ENCODE data around the gene NAT9.

Gene NAT9

GRCh38 chr17:74805591-74805991 is 29.4 kb upstream of the NAT9 start:
- no peak for DNase-seq

DNA sequence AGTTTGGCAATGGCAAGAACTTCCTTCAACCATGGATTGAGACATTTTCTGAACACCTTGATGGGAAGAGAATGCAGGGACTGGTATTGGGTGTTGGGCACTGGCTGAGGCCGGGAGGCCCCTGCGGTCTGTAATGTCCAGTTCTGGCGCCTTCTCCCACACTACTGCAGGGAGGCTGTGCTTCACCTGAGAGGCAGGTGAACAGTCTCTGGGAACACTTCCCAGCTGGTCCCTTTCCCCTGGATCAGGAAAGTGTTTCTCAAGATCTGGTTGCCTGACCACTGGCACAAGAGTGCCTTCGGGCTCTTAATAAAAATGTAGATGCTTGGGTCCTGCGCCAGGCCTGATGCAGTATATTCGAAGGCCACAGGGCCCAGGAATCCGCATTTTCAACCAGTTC is 28.5 kb upstream of the NAT9 start:
- DNase-seq, result no peak

GRCh38 chr17:74803971-74804370 is 27.8 kb upstream of the NAT9 start:
- DNase-seq, result no peak

DNA sequence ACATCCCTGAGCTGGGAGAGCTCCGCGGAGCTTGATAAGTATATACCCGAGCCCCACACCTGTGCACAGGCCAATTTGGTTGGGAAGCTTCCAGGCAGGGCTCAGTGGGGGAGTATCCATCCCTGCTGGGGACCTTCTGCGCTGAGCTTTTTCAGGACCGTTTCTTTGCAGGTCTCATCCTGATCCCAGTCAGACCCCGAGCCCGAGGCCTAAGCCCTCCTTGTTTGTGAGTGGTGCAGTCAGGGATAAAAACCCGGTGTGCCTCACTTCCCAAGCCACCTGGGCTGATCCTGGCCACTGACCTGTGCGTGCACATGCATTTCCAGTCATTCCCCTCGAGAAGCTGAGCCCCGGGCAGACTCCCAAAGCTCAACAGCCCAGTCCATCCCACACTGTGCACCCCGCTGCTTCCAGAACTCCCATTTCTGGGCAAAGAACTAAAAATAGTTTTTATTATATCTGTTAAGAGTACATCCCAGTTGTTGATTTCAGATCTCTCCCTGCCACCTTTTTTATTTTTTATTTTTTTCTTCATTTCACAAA is 27.3 kb upstream of the NAT9 start:
- DNase-seq, result no peak

GRCh38 chr17:74801896-74802295 is 25.8 kb upstream of the NAT9 start:
- no peak for DNase-seq

- DNase-seq, result no peak
These were observed 24.4 kb upstream of the NAT9 start for GRCh38 chr17:74800531-74800930.

- DNase-seq, result no peak
These were observed 23.0 kb upstream of the NAT9 start for GRCh38 chr17:74799097-74799496.

GRCh38 chr17:74798239-74798707 is 22.1 kb upstream of the NAT9 start:
- DNase-seq, result no peak

- DNase-seq, result no peak
These were observed 21.7 kb upstream of the NAT9 start for GRCh38 chr17:74797824-74798223.

GRCh38 chr17:74796866-74797265 is 20.7 kb upstream of the NAT9 start:
- DNase-seq, result no peak

- no peak for DNase-seq
These were observed 20.1 kb upstream of the NAT9 start for GRCh38 chr17:74796211-74796610.

GRCh38 chr17:74795327-74796020 is 19.3 kb upstream of the NAT9 start:
- no peak for DNase-seq

GRCh38 chr17:74792586-74793105 is 16.5 kb upstream of the NAT9 start:
- no peak for DNase-seq

DNA sequence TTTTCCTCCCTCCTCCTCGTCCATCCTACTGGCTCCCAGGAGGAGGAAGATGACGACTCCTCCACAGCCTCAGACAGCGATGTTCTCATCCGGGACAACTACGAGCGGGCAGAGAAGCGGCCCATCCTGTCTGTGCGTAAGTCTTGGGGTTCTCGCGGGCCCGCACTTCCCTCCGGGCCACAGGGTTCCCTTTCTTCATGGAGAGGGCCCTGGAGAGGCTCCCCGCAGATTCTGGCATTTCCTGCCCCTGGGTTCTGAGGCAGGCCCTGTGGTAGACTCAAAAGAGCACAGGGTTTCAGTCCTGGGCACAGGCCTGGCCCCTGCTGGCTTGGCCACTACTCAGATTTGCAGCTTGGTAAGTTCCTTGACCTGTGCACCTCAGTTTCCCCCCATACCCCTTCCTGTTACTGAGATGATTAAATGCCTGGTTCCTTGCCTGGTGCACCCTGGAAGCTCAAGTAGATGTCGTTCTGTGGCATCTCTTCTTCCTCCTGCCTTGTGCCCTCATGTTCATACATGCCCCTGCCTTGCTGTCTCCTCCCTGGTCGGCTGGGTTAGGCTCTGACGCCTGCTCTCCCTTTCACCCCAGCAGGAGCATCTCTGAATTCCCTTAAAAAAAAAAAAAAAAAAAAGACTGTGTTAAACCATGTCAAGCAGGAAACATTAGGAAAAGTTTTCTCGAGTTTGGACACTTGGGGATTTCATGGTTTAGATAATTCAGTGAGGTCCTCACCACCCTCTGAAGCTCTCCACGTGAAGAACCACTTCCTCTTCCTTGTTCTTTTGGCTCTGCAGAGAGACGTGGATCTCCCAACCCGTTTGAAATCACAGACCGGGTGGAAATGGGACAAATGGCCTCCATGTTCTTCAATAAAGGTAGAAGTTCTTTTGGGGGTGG is 14.3 kb upstream of the NAT9 start:
- DNase-seq, result no peak

GRCh38 chr17:74786431-74787055 is 10.4 kb upstream of the NAT9 start:
- DNase-seq, result peak; percentile 35 to 63

- DNase-seq, result no peak
These were observed 9.8 kb upstream of the NAT9 start for GRCh38 chr17:74785981-74786360.

DNA sequence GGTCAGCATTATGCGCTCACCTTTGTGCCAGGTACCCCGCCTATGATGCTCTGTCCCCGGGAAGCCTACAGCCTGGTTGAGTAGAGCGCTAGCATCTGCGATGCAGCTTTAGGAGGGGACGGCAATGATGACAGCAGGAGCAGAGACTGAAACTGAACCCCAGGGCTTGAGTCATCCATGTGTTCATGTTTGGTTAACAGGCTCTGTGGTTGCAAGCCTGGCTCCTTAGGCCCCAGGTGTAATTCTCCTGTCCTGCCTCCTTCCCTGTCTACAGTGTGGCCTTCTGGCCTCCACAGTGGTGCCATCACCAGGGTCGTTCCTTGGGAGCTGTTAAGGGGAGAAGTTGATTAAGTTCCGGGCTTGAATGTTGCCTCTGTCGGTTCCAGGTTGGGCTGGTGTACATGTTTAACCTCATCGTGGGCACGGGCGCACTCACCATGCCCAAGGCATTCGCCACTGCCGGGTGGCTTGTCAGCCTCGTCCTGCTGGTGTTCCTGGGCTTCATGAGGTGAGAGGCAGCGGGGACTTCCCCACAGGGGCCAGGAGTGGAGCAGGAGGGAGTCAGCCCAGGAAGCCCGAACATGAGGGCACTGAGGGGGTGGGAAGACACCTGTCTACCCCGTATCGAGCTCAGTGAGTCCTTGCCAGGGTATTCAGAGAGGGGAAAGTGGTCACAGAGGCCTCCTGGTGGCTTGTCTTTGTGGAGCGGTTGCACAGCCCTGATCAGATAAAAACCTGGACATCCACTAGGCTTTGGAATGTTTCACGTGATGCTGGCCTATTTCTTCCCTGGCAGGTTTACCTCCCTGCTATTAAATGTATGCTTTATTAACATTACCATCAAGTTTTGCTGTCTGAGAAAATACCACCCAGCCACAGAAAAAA is 9.2 kb upstream of the NAT9 start:
- DNase-seq, result no peak

DNA sequence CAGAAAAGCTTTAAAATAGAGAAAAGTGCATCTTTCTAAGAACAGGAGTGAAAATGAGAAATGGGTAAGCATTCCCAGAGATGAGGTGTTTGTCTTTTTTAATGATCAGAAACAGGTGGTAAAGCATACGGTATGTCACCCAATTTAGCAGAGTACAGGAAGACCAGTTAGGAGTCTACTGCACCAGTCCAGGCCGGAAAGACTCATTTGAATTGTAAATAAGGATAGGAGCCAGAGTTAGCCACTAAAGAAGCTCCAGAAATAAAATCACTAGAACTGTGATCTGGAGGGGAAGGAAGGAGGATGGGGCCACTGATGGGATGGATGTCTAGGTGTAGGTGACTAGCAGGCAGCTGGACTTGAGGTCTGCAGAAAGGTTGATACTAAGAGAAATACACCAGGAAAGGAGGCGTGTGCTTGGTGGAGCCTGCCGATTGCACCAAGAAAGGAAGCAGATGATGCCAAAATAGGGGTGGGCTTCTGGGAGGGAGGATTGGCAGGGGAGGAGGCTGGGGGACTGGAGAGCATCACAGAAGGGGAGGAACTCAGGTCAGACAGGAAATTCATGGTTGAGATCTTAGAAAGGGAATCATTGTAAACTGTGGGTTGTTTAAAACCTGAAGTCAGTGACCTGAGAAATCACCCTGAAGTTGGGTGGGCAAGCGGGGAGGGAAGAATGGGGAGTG is 8.1 kb upstream of the NAT9 start:
- DNase-seq, result no peak

DNA sequence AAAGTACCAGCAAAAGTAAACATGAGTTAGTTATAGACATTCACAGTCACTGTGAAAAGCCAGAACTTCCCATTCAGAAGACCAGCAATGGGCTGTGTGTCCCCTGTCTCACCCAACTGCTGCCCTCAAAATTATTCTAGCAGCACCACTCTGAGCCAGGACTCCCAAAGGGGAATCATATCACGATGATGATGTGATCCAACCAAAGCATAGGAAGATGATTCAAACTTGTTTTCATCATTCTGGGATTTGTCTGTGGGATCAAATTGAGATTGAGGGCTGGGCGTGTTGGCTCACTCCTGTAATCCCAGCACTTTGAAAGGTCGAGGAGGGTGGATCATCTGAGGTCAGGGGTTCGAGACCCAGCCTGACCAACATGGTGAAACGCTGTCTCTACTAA is 6.4 kb upstream of the NAT9 start:
- no peak for DNase-seq

DNA sequence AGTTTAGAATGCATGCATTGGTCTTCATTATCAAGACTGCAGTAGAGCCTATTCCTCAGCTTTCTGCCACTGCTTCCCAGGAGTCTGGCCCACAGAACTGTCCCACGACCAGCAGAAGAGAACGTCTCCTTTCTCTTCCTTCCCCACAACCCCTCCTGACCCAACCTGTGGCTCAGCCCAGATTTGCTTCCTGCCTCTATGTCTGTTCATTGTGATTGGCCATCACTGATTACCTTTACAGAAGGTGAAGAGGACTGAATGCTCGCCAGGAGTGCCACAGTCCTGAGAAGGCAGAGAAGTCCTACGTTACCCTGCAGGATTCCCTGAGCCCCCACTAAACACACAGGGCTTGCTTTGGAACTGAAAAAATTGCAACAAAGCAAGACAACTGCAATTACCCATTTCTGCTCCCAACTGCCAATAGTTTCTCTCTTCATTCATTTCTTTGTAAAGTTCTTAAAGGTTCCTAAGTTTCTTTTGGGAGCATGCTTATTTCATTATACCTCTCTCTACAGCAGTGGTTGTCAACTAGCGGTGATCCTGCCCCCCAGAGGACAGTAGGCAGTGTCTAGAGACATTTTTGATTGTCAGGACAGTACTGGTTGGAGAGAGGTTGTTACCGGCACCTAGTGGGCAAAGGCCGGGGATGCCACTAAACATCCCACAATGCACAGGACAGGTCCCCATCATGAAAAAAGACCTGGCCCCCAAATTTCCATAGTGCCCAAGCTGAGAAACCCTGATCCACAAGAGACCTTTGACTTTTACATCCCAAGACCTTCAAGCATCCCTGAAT is 4.5 kb upstream of the NAT9 start:
- DNase-seq, result no peak

DNA sequence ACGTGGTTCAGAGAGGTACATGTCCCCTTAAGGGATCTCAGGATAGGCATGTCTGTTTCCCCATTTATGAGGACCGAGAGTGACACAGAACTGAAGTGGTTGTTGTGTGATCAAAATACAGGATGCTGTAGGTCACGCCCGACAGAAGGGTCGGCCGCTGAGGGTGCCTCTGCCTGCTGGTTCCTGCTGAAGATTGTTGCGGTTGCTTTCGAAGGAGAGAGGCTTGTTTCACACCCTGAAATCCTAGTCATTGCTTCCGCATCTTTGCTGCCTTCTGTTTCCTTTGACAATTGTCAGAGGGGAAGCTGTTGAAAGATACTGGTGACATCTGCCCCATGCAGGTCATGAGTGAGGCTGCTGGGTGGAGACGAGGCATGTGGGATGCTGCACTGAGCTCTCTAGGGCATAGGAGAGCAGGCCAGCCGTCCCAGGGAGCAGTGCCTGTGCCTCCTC is 3.8 kb upstream of the NAT9 start:
- peak; percentile 61 to 100 for DNase-seq
